Renal pelvis (tissue), 4 donors: ENCODE measurements around the gene RAB6C. TPM values are rescaled to one million over a fixed set of nuclear protein-coding genes. Genes with fewer than 3 reads are reported as not detected.
"Not testable (repeated sequence)": the region's sequence is repeated elsewhere in the genome, so short reads cannot be mapped to it uniquely, and the experiment has no call there.

Experiments used
- DNase-seq: peaks from one replicate; pipeline ENCODE4 v3.0.0-alpha.2; 2013
- polyA plus RNA-seq, 3 donors: library from polyadenylated mRNA; unstranded; fragments of 120-200 nt; gene quantifications; one replicate each; pipeline ENCODE4 v1.2.1, GENCODE V29; 2013; ENCODE audit not compliant: insufficient read length in 3 of 3

Gene RAB6C
- polyA plus RNA-seq, 3 donors, result 0.04 to 0.52 (median 0.48) TPM

- not testable (repeated sequence) for DNase-seq
Observed at GRCh38 chr2:129992415-129993006, 13.0 kb downstream of the RAB6C start.

- not testable (repeated sequence) for DNase-seq
Observed at GRCh38 chr2:129993151-129993550, 13.7 kb downstream of the RAB6C start.

- not testable (repeated sequence) for DNase-seq
Observed at GRCh38 chr2:129996657-129997237, 17.3 kb downstream of the RAB6C start.

DNA sequence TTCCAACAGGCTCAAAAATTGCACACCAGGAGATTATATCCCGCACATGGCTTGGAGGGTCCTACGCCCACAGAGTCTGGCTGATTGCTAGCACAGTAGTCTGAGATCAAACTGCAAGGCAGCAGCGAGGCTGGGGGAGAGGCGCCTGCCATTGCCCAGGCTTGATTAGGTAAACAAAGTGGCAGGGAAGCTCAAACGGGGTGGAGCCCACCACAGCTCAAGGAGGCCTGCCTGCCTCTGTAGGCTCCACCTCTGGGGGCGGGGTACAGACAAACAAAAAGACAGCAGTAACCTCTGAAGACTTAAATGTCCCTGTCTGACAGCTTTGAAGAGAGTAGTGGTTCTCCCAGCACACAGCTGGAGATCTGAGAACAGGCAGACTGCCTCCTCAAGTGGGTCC is 19.3 kb downstream of the RAB6C start:
- not testable (repeated sequence) for DNase-seq

- not testable (repeated sequence) for DNase-seq
Observed at GRCh38 chr2:130005862-130006261, 26.4 kb downstream of the RAB6C start.

GRCh38 chr2:130016701-130017100 is 37.2 kb downstream of the RAB6C start:
- not testable (repeated sequence) for DNase-seq

DNA sequence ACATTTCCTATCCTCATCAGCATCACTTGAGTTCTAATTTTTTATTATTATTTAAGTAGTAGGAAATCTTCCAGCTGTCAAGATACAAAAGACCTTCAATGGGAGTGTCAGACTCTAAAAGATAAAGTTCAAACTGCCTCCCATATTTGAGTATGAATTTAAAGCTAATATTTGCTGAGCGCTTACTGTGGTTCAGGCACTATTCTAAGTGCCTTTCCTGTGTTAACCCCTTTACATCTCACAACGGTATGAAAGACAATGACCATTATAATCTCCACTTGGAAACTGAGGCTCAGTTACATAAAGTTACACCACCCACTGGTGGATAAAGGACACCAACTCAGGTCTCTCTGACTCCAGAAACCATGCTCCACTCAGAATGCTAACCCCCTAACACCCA is 39.9 kb downstream of the RAB6C start:
- DNase-seq, result no peak

- DNase-seq, result not testable (repeated sequence)
Observed at GRCh38 chr2:130020069-130020468, 40.6 kb downstream of the RAB6C start.

GRCh38 chr2:130025931-130026330 is 46.5 kb downstream of the RAB6C start:
- DNase-seq, result not testable (repeated sequence)

Other genes with a start within 250 kb of the RAB6C start
- under 1 TPM; 0.09 to 0.70 (median 0.10) TPM for gene POTEF, start 149.6 kb downstream of the RAB6C start, polyA plus RNA-seq
- 10 to 100 TPM; 14.9 to 17.1 (median 16.8) TPM for gene CCDC74B, start 165.4 kb downstream of the RAB6C start, polyA plus RNA-seq
- gene SMPD4, start 201.9 kb downstream of the RAB6C start, polyA plus RNA-seq, result 10 to 100 TPM; 69.8 to 81.9 (median 76.6) TPM
- gene MZT2B, start 202.6 kb downstream of the RAB6C start, polyA plus RNA-seq, result 100 to 1,000 TPM; 123 to 200 (median 183) TPM
- not detected for gene TUBA3E, start 218.8 kb downstream of the RAB6C start, polyA plus RNA-seq